Measurements from ENCODE around the gene ADCY1.

The ADCY1 gene

GRCh38 chr7:45606050-45606449 is 31.9 kb downstream of the ADCY1 start:
- no peak overlapping the region for H3K27ac ChIP-seq
- no peaks in the 10 kb centered on the region for H3K36me3 ChIP-seq
- no peak for DNase-seq
- no peaks in the 10 kb centered on the region for H3K27me3 ChIP-seq (ENCODE audit: insufficient read depth, low read depth, severe bottlenecking)
- TF ChIP-seq CTCF (IDR thresholded peaks at IDR 0.05; ENCODE audit: low read depth, low read length): no peak
- H3K4me3 ChIP-seq (ENCODE audit: low read depth, low read length): no peak overlapping the region
- peaks cover 5% of the 10 kb centered on the region for H3K9me3 ChIP-seq (ENCODE audit: severe bottlenecking)

- H3K36me3 ChIP-seq: no peaks in the 10 kb centered on the region
- H3K4me3 ChIP-seq (ENCODE audit: low read depth, low read length): no peak overlapping the region
- peak; percentile 4 for DNase-seq
- peaks cover 5% of the 10 kb centered on the region for H3K9me3 ChIP-seq (ENCODE audit: severe bottlenecking)
- no peak for TF ChIP-seq CTCF (IDR thresholded peaks at IDR 0.05; ENCODE audit: low read depth, low read length)
- no peak overlapping the region for H3K27ac ChIP-seq
- no peaks in the 10 kb centered on the region for H3K27me3 ChIP-seq (ENCODE audit: insufficient read depth, low read depth, severe bottlenecking)
Measured at GRCh38 chr7:45606931-45607330, 32.8 kb downstream of the ADCY1 start.

GRCh38 chr7:45609180-45609579 is 35.0 kb downstream of the ADCY1 start:
- DNase-seq: no peak
- Histone ChIP-seq H3K4me3 (ENCODE audit: low read depth, low read length) (no peak overlapping the region), H3K9me3 (ENCODE audit: severe bottlenecking) (peaks cover 5% of the 10 kb centered on the region), H3K27ac (no peak overlapping the region), H3K36me3 (peaks cover 6% of the 10 kb centered on the region), H3K27me3 (ENCODE audit: insufficient read depth, low read depth, severe bottlenecking) (no peaks in the 10 kb centered on the region)
- no peak for TF ChIP-seq CTCF (IDR thresholded peaks at IDR 0.05; ENCODE audit: low read depth, low read length)

- peaks cover 6% of the 10 kb centered on the region for H3K36me3 ChIP-seq
- TF ChIP-seq CTCF (IDR thresholded peaks at IDR 0.05; ENCODE audit: low read depth, low read length): no peak
- H3K27ac ChIP-seq: no peak overlapping the region
- peaks cover 3% of the 10 kb centered on the region for H3K9me3 ChIP-seq (ENCODE audit: severe bottlenecking)
- no peak for DNase-seq
- H3K27me3 ChIP-seq (ENCODE audit: insufficient read depth, low read depth, severe bottlenecking): no peaks in the 10 kb centered on the region
- no peak overlapping the region for H3K4me3 ChIP-seq (ENCODE audit: low read depth, low read length)
Measured at GRCh38 chr7:45610019-45610418, 35.9 kb downstream of the ADCY1 start.

GRCh38 chr7:45610660-45611299 is 36.6 kb downstream of the ADCY1 start:
- no peak for TF ChIP-seq CTCF (IDR thresholded peaks at IDR 0.05; ENCODE audit: low read depth, low read length)
- Histone ChIP-seq H3K4me3 (ENCODE audit: low read depth, low read length) (no peak overlapping the region), H3K36me3 (peaks cover 6% of the 10 kb centered on the region), H3K27me3 (ENCODE audit: insufficient read depth, low read depth, severe bottlenecking) (no peaks in the 10 kb centered on the region), H3K9me3 (ENCODE audit: severe bottlenecking) (peaks cover 3% of the 10 kb centered on the region), H3K27ac (no peak overlapping the region)
- DNase-seq: no peak

GRCh38 chr7:45617166-45617565 is 43.0 kb downstream of the ADCY1 start:
- no peaks in the 10 kb centered on the region for H3K27me3 ChIP-seq (ENCODE audit: insufficient read depth, low read depth, severe bottlenecking)
- no peak for DNase-seq
- no peak overlapping the region for H3K4me3 ChIP-seq (ENCODE audit: low read depth, low read length)
- no peaks in the 10 kb centered on the region for H3K9me3 ChIP-seq (ENCODE audit: severe bottlenecking)
- peak; percentile 45 for TF ChIP-seq CTCF (IDR thresholded peaks at IDR 0.05; ENCODE audit: low read depth, low read length)
- H3K27ac ChIP-seq: no peak overlapping the region
- H3K36me3 ChIP-seq: peaks cover 6% of the 10 kb centered on the region

All from WERI-Rb-1 (cell line).